GM15510 (cell line): ENCODE data around the gene FEM1C.

ENCODE experiments used
- POLR2A ChIP-seq: IDR thresholded peaks from 3 replicates; pipeline ENCODE4 v1.6.1; 2011; ENCODE audit warnings: borderline replicate concordance; ENCODE audit not compliant: insufficient read length; ENCODE audit errors: extremely low read depth

FEM1C gene

GRCh38 chr5:115520191-115520590, 24.4 kb downstream of the FEM1C start:
- no peak for TF ChIP-seq POLR2A

- TF ChIP-seq POLR2A: no peak
Measured at GRCh38 chr5:115516372-115516771, 28.2 kb downstream of the FEM1C start.

- TF ChIP-seq POLR2A: no peak
Measured at GRCh38 chr5:115514220-115514619, 30.4 kb downstream of the FEM1C start.

GRCh38 chr5:115511632-115512031, 32.9 kb downstream of the FEM1C start:
- TF ChIP-seq POLR2A: no peak

GRCh38 chr5:115510145-115510645, 34.4 kb downstream of the FEM1C start:
- no peak for TF ChIP-seq POLR2A

- no peak for TF ChIP-seq POLR2A
Measured at GRCh38 chr5:115509547-115509946, 35.0 kb downstream of the FEM1C start.

- no peak for TF ChIP-seq POLR2A
Measured at GRCh38 chr5:115507681-115508080, 36.9 kb downstream of the FEM1C start.

GRCh38 chr5:115503420-115503819, 41.2 kb downstream of the FEM1C start:
- no peak for TF ChIP-seq POLR2A

GRCh38 chr5:115501464-115502210, 42.9 kb downstream of the FEM1C start:
- no peak for TF ChIP-seq POLR2A

- no peak for TF ChIP-seq POLR2A
Measured at GRCh38 chr5:115500225-115500624, 44.4 kb downstream of the FEM1C start.

- TF ChIP-seq POLR2A: no peak
Measured at GRCh38 chr5:115496936-115497576, 47.5 kb downstream of the FEM1C start.

GRCh38 chr5:115494570-115495289, 49.8 kb downstream of the FEM1C start:
- no peak for TF ChIP-seq POLR2A

GRCh38 chr5:115490596-115490995, 54.0 kb downstream of the FEM1C start:
- TF ChIP-seq POLR2A: no peak

GRCh38 chr5:115489733-115490132, 54.8 kb downstream of the FEM1C start:
- no peak for TF ChIP-seq POLR2A

GRCh38 chr5:115487756-115488155, 56.8 kb downstream of the FEM1C start:
- no peak for TF ChIP-seq POLR2A
